ENCODE data around the gene ATP2B2.

ATP2B2 gene

GRCh38 chr3:10343526-10343925 lies 161.9 kb downstream of the ATP2B2 start:
- H3K4me3 ChIP-seq (ENCODE audit: low read depth, low read length): no peak overlapping the region
- H3K4me1 ChIP-seq (ENCODE audit: control insufficient read depth, insufficient read depth, low read length): no peaks in the 10 kb centered on the region
- H3K9me3 ChIP-seq (ENCODE audit: control insufficient read depth, insufficient read depth, low read depth, low read length): no peaks in the 10 kb centered on the region
- no peak overlapping the region for H3K27ac ChIP-seq (ENCODE audit: extremely low read depth, low read depth, low read length)
- POLR2A ChIA-PET: no interaction called here
- CTCF ChIA-PET: interaction anchor here (0.5 to 2.2 kb wide), 17 partner anchors 8 to 410 kb away, joined by 3 to 31 read pairs (median 4); no protein-coding TSS in a partner anchor
- H3K36me3 ChIP-seq (ENCODE audit: control insufficient read depth in 2 of 2, insufficient read depth in 1 of 2, low read length in 2 of 2): no peaks in the 10 kb centered on the region
- TF ChIP-seq ZNF341 (tag by site-specific recombination; IDR thresholded peaks at IDR 0.05; ENCODE audit: low read depth) (no peak), ZFHX2 (tag by site-specific recombination; conservative IDR thresholded peaks at IDR 0.05) (0 out of 2 replicates have a peak, but pooled peaks have one; percentile 21), BCL6B (tag by site-specific recombination; IDR thresholded peaks at IDR 0.05) (no peak), ZNF266 (tag by site-specific recombination; IDR thresholded peaks at IDR 0.05; ENCODE audit: low read depth) (no peak)
- TF ChIP-seq, protein P1, sequence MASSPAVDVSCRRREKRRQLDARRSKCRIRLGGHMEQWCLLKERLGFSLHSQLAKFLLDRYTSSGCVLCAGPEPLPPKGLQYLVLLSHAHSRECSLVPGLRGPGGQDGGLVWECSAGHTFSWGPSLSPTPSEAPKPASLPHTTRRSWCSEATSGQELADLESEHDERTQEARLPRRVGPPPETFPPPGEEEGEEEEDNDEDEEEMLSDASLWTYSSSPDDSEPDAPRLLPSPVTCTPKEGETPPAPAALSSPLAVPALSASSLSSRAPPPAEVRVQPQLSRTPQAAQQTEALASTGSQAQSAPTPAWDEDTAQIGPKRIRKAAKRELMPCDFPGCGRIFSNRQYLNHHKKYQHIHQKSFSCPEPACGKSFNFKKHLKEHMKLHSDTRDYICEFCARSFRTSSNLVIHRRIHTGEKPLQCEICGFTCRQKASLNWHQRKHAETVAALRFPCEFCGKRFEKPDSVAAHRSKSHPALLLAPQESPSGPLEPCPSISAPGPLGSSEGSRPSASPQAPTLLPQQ (tag by site-specific recombination; IDR thresholded peaks at IDR 0.05): no peak

DNA sequence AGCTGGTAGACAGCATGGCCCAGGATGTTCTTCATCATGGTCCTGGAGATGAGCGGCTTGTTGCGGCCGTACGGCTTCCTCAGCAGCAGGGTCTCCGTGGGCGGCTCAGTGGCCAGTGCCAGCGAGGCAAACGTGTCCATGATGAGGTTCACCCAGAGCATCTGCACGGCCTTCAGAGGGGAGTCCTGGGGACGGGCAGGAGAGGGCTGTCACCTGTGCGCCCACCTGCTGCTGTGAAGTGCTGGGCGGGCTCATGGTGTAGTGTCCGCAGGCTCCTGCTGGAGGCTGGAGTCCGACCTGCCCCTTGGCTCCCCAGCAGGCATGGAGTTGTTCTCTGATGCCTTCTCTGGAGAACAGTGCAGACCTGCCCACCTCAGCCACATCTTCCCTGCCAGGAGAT lies 162.6 kb downstream of the ATP2B2 start:
- H3K36me3 ChIP-seq (ENCODE audit: control insufficient read depth in 2 of 2, insufficient read depth in 1 of 2, low read length in 2 of 2): no peaks in the 10 kb centered on the region
- POLR2A ChIA-PET: no interaction called here
- H3K4me3 ChIP-seq (ENCODE audit: low read depth, low read length): no peak overlapping the region
- no peak overlapping the region for H3K27ac ChIP-seq (ENCODE audit: extremely low read depth, low read depth, low read length)
- H3K4me1 ChIP-seq (ENCODE audit: control insufficient read depth, insufficient read depth, low read length): no peaks in the 10 kb centered on the region
- CTCF ChIA-PET: interaction anchor here (0.6 to 2.2 kb wide), 8 partner anchors 9 to 410 kb away, joined by 3 to 31 read pairs (median 3); no protein-coding TSS in a partner anchor
- no peaks in the 10 kb centered on the region for H3K9me3 ChIP-seq (ENCODE audit: control insufficient read depth, insufficient read depth, low read depth, low read length)
- no peak for TF ChIP-seq FEZF1 (tag by site-specific recombination; IDR thresholded peaks at IDR 0.05)
- TF ChIP-seq ZFP69B (tag by site-specific recombination; IDR thresholded peaks at IDR 0.05): no peak
- no peak for TF ChIP-seq ZNF350 (tag by site-specific recombination; IDR thresholded peaks at IDR 0.05)
- TF ChIP-seq ZNF518A (tag by site-specific recombination; conservative IDR thresholded peaks at IDR 0.05; ENCODE audit: low read depth): no peak
- no peak for TF ChIP-seq ZNF211 (tag by site-specific recombination; IDR thresholded peaks at IDR 0.05; ENCODE audit: low read depth)
- TF ChIP-seq KLF1 (tag by site-specific recombination; IDR thresholded peaks at IDR 0.05): no peak
- TF ChIP-seq KLF17 (tag by site-specific recombination; IDR thresholded peaks at IDR 0.05): no peak
- TF ChIP-seq ZNF10 (tag by site-specific recombination; IDR thresholded peaks at IDR 0.05): no peak
- no peak for TF ChIP-seq YY1 (tag by site-specific recombination; IDR thresholded peaks at IDR 0.05)
- TF ChIP-seq, protein P2, sequence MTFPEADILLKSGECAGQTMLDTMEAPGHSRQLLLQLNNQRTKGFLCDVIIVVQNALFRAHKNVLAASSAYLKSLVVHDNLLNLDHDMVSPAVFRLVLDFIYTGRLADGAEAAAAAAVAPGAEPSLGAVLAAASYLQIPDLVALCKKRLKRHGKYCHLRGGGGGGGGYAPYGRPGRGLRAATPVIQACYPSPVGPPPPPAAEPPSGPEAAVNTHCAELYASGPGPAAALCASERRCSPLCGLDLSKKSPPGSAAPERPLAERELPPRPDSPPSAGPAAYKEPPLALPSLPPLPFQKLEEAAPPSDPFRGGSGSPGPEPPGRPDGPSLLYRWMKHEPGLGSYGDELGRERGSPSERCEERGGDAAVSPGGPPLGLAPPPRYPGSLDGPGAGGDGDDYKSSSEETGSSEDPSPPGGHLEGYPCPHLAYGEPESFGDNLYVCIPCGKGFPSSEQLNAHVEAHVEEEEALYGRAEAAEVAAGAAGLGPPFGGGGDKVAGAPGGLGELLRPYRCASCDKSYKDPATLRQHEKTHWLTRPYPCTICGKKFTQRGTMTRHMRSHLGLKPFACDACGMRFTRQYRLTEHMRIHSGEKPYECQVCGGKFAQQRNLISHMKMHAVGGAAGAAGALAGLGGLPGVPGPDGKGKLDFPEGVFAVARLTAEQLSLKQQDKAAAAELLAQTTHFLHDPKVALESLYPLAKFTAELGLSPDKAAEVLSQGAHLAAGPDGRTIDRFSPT (tag by site-specific recombination; IDR thresholded peaks at IDR 0.05): no peak
- no peak for TF ChIP-seq ZSCAN5A (tag by site-specific recombination; IDR thresholded peaks at IDR 0.05)
- no peak for TF ChIP-seq ZNF621 (tag by site-specific recombination; IDR thresholded peaks at IDR 0.05)
- TF ChIP-seq ZNF416 (tag by site-specific recombination; IDR thresholded peaks at IDR 0.05): no peak
- TF ChIP-seq ZNF426 (tag by site-specific recombination; IDR thresholded peaks at IDR 0.05): no peak
- no peak for TF ChIP-seq BCL6B (tag by site-specific recombination; IDR thresholded peaks at IDR 0.05)
- TF ChIP-seq TRIM28 (IDR thresholded peaks at IDR 0.05; ENCODE audit: borderline replicate concordance, low read length): no peak
